ENCODE data around the gene ACOX1.

Gene ACOX1

DNA sequence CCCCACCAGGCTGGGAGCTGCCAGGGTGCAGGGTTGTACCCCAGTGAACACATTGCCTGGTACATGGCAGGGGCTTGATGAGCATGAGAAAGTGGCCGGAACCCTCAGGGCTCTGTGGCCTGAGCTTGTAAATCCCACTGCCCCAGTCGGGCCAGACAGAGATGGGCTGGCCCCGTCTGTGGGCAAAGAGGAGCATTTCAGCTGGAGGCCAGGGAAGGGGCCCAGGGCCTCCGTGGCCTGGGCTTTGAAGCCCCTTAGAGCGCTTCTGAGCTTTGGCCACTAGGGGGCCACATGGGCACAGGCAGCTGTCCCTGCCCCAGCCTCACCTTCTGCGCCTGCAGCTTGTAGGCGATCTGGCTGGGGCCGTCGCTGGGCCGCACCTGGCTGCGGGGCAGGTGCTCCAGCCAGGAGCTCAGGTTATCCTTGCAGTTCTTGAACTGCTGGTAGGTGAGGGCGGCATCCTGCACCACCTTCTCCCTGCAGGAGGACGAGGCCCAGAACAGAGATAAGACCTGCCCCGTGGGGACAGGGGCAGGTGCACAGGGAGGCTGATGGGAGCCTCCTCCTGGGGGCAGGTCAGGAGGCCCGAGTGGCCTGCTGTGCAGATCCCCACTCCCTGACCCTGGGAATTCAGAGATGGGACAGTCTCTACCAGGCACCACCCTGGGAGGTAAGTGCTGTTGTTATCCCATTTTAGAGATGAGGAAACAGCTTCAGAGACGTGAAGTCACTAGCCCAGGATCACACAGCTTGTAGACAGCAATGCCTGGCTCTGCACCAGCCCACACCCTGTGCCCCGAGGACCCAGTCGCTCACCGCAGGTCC, 35.3 kb upstream of the ACOX1 start:
- TF ChIP-seq, protein P1, sequence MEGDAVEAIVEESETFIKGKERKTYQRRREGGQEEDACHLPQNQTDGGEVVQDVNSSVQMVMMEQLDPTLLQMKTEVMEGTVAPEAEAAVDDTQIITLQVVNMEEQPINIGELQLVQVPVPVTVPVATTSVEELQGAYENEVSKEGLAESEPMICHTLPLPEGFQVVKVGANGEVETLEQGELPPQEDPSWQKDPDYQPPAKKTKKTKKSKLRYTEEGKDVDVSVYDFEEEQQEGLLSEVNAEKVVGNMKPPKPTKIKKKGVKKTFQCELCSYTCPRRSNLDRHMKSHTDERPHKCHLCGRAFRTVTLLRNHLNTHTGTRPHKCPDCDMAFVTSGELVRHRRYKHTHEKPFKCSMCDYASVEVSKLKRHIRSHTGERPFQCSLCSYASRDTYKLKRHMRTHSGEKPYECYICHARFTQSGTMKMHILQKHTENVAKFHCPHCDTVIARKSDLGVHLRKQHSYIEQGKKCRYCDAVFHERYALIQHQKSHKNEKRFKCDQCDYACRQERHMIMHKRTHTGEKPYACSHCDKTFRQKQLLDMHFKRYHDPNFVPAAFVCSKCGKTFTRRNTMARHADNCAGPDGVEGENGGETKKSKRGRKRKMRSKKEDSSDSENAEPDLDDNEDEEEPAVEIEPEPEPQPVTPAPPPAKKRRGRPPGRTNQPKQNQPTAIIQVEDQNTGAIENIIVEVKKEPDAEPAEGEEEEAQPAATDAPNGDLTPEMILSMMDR (IDR thresholded peaks at IDR 0.05; ENCODE audit: insufficient read depth, low read length), result peak; percentile 97
- no peak for TF ChIP-seq GABPA (IDR thresholded peaks at IDR 0.05; ENCODE audit: low read depth)
- TF ChIP-seq SPI1 (IDR thresholded peaks at IDR 0.05; ENCODE audit: borderline replicate concordance, low read depth), result no peak
- TF ChIP-seq, protein P2, sequence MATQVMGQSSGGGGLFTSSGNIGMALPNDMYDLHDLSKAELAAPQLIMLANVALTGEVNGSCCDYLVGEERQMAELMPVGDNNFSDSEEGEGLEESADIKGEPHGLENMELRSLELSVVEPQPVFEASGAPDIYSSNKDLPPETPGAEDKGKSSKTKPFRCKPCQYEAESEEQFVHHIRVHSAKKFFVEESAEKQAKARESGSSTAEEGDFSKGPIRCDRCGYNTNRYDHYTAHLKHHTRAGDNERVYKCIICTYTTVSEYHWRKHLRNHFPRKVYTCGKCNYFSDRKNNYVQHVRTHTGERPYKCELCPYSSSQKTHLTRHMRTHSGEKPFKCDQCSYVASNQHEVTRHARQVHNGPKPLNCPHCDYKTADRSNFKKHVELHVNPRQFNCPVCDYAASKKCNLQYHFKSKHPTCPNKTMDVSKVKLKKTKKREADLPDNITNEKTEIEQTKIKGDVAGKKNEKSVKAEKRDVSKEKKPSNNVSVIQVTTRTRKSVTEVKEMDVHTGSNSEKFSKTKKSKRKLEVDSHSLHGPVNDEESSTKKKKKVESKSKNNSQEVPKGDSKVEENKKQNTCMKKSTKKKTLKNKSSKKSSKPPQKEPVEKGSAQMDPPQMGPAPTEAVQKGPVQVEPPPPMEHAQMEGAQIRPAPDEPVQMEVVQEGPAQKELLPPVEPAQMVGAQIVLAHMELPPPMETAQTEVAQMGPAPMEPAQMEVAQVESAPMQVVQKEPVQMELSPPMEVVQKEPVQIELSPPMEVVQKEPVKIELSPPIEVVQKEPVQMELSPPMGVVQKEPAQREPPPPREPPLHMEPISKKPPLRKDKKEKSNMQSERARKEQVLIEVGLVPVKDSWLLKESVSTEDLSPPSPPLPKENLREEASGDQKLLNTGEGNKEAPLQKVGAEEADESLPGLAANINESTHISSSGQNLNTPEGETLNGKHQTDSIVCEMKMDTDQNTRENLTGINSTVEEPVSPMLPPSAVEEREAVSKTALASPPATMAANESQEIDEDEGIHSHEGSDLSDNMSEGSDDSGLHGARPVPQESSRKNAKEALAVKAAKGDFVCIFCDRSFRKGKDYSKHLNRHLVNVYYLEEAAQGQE (IDR thresholded peaks at IDR 0.05; ENCODE audit: insufficient replicate concordance, low read depth), result no peak
- TF ChIP-seq POLR2AphosphoS5 (IDR thresholded peaks at IDR 0.05; ENCODE audit: low read depth), result no peak
- H3K27me3 ChIP-seq (ENCODE audit: insufficient read depth, poor library complexity, severe bottlenecking), result no peaks in the 10 kb centered on the region
- H3K4me3 ChIP-seq (replicated peaks; ENCODE audit: insufficient read depth, low read length), result no peak overlapping the region
- peak; percentile 50 to 69 for DNase-seq (ENCODE audit: low read depth in 1 of 2, low spot score in 1 of 2)
- no peak overlapping the region for H3K27ac ChIP-seq (replicated peaks)

DNA sequence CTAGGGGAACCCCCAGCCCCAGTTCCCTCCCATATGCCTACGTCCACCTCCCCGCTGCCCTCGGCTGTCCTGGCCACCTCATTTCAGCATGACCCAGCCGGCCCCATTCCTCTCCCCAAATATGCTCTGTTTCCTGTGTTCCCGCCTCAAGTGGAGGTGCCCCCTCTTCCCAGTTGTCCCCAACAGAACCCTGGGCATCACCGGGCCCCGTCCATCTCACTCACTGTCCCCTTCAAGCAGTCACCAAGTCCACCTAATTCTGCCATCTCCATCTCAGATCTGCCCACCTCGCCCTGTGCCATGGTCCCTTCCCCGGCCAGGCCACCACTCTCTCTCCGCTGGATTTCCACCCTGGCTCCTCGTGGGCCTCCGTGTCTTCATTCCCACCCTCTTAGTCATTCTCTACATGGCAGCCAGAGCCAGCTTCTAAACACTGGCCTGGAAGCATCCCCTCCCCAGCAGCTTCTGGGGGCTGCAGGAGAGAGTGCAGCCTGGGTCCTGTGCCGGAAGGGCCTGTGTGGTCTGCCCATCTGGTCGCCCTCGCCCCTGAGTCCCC, 34.5 kb upstream of the ACOX1 start:
- H3K27me3 ChIP-seq (ENCODE audit: insufficient read depth, poor library complexity, severe bottlenecking), result no peaks in the 10 kb centered on the region
- DNase-seq (ENCODE audit: low read depth in 1 of 2, low spot score in 1 of 2), result no peak
- no peak for TF ChIP-seq GABPA (IDR thresholded peaks at IDR 0.05; ENCODE audit: low read depth)
- TF ChIP-seq, protein P1 (IDR thresholded peaks at IDR 0.05; ENCODE audit: insufficient read depth, low read length), result no peak
- TF ChIP-seq POLR2AphosphoS5 (IDR thresholded peaks at IDR 0.05; ENCODE audit: low read depth), result no peak
- TF ChIP-seq, protein P2 (IDR thresholded peaks at IDR 0.05; ENCODE audit: insufficient replicate concordance, low read depth), result no peak
- no peak for TF ChIP-seq SPI1 (IDR thresholded peaks at IDR 0.05; ENCODE audit: borderline replicate concordance, low read depth)

DNA sequence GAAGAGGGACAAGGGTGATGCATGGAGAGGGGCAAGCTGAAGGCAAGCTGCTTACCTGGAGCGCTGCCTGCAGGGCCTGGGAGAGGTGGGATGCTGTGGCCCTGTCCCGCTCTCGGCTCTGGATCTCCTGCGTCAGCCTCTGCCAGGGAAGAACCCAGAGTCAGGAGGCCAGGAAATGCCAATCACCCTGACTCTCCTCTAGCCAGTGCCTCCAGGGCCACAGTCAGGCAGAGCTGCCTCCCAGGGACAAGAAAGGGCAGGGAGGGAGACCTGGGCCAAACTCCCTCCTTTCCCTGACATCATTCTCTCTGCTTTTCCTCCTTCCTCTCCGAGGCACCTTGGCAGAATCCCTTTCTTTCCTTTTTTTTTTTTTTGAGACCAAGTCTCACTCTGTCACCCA, 33.0 kb upstream of the ACOX1 start:
- TF ChIP-seq GABPA (IDR thresholded peaks at IDR 0.05; ENCODE audit: low read depth), result no peak
- TF ChIP-seq, protein P1 (IDR thresholded peaks at IDR 0.05; ENCODE audit: insufficient read depth, low read length), result no peak
- TF ChIP-seq, protein P2 (IDR thresholded peaks at IDR 0.05; ENCODE audit: insufficient replicate concordance, low read depth), result no peak
- TF ChIP-seq POLR2AphosphoS5 (IDR thresholded peaks at IDR 0.05; ENCODE audit: low read depth), result no peak
- TF ChIP-seq SPI1 (IDR thresholded peaks at IDR 0.05; ENCODE audit: borderline replicate concordance, low read depth), result no peak

More for the DNA sequence above, 34.5 kb upstream of the ACOX1 start:
- no peak overlapping the region for H3K27ac ChIP-seq (replicated peaks)
- H3K4me3 ChIP-seq (replicated peaks; ENCODE audit: insufficient read depth, low read length), result no peak overlapping the region

More for the DNA sequence above, 33.0 kb upstream of the ACOX1 start:
- DNase-seq (ENCODE audit: low read depth in 1 of 2, low spot score in 1 of 2), result no peak
- H3K27ac ChIP-seq (replicated peaks), result no peak overlapping the region
- H3K4me3 ChIP-seq (replicated peaks; ENCODE audit: insufficient read depth, low read length), result no peak overlapping the region
- H3K27me3 ChIP-seq (ENCODE audit: insufficient read depth, poor library complexity, severe bottlenecking), result no peaks in the 10 kb centered on the region

Measured in HL-60 (cell line).